HUES48 (cell line): ENCODE measurements around the gene FAM98A.

Experiments
- H3K27ac ChIP-seq: one replicate; pipeline ENCODE4 v1.7.0; 2013; ENCODE audit warnings: low read depth, low read length, inconsistent platforms
- H3K27me3 ChIP-seq: 2 replicates; pipeline ENCODE4 v1.6.1; 2013; ENCODE audit warnings: mild to moderate bottlenecking, low read length; ENCODE audit not compliant: control insufficient read depth, insufficient read depth
- H3K36me3 ChIP-seq: 2 replicates; pipeline ENCODE4 v1.6.1; 2013; ENCODE audit warnings: low read length; ENCODE audit not compliant: control insufficient read depth, insufficient read depth
- H3K4me1 ChIP-seq: 2 replicates; pipeline ENCODE4 v1.6.1; 2013; ENCODE audit warnings: mild to moderate bottlenecking, low read length; ENCODE audit not compliant: control insufficient read depth, insufficient read depth
- H3K4me3 ChIP-seq: 2 replicates; pipeline ENCODE4 v1.5.1; 2013; ENCODE audit warnings: mild to moderate bottlenecking, low read depth, low read length
- H3K9ac ChIP-seq: 2 replicates; pipeline ENCODE4 v1.6.1; 2013; ENCODE audit warnings: mild to moderate bottlenecking, low read depth, low read length, moderate library complexity
- H3K9me3 ChIP-seq: 2 replicates; pipeline ENCODE4 v1.6.1; 2013; ENCODE audit warnings: low read length; ENCODE audit not compliant: control insufficient read depth, insufficient read depth

FAM98A gene

GRCh38 chr2:33573657-33574056 is 25.4 kb downstream of the FAM98A start:
- no peak overlapping the region for H3K4me3 ChIP-seq
- peaks cover 10% of the 10 kb centered on the region for H3K4me1 ChIP-seq
- H3K9ac ChIP-seq = no peak overlapping the region
- H3K27ac ChIP-seq = no peak overlapping the region
- H3K36me3 ChIP-seq = no peaks in the 10 kb centered on the region
- H3K9me3 ChIP-seq = no peaks in the 10 kb centered on the region
- H3K27me3 ChIP-seq = no peaks in the 10 kb centered on the region

GRCh38 chr2:33570681-33571080 is 28.4 kb downstream of the FAM98A start:
- H3K27ac ChIP-seq = no peak overlapping the region
- H3K4me1 ChIP-seq = no peaks in the 10 kb centered on the region
- no peak overlapping the region for H3K9ac ChIP-seq

GRCh38 chr2:33561872-33562271 is 37.2 kb downstream of the FAM98A start:
- H3K4me1 ChIP-seq = no peaks in the 10 kb centered on the region
- H3K27me3 ChIP-seq = no peaks in the 10 kb centered on the region
- H3K9ac ChIP-seq = no peak overlapping the region
- H3K27ac ChIP-seq = no peak overlapping the region
- no peaks in the 10 kb centered on the region for H3K9me3 ChIP-seq
- no peak overlapping the region for H3K4me3 ChIP-seq
- no peaks in the 10 kb centered on the region for H3K36me3 ChIP-seq

More at GRCh38 chr2:33570681-33571080, 28.4 kb downstream of the FAM98A start:
- Histone ChIP-seq H3K36me3 (no peaks in the 10 kb centered on the region), H3K27me3 (no peaks in the 10 kb centered on the region), H3K9me3 (no peaks in the 10 kb centered on the region), H3K4me3 (no peak overlapping the region)

GRCh38 chr2:33560017-33560416 is 39.1 kb downstream of the FAM98A start:
- Histone ChIP-seq H3K4me3 (no peak overlapping the region), H3K27ac (no peak overlapping the region), H3K9me3 (no peaks in the 10 kb centered on the region), H3K4me1 (peaks cover 7% of the 10 kb centered on the region), H3K27me3 (no peaks in the 10 kb centered on the region), H3K9ac (no peak overlapping the region), H3K36me3 (no peaks in the 10 kb centered on the region)

DNA sequence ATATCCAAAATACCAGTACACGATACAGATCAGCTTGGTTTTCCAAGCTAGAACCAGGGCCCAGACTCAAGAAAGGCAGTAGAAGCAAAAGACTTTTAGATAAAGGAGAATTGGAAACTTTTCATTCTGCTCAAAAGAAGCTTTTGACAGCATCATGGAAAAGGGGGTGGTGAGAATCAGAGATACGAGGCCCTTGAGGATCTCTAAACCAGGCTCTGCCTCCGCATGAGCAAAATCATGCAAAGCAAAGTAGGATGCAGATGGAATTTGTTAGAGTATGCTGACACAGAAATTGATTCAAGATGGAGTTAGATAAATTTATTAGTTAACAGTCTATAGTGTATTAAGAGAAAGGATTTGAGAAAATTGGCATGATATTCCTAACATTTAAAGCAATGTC is 39.8 kb downstream of the FAM98A start:
- Histone ChIP-seq H3K27me3 (no peaks in the 10 kb centered on the region), H3K27ac (no peak overlapping the region), H3K9me3 (no peaks in the 10 kb centered on the region), H3K36me3 (no peaks in the 10 kb centered on the region), H3K9ac (no peak overlapping the region), H3K4me3 (no peak overlapping the region), H3K4me1 (peaks cover 8% of the 10 kb centered on the region)

- H3K4me3 ChIP-seq = no peak overlapping the region
- H3K9ac ChIP-seq = no peak overlapping the region
- H3K4me1 ChIP-seq = peaks cover 12% of the 10 kb centered on the region
- H3K27me3 ChIP-seq = no peaks in the 10 kb centered on the region
- H3K9me3 ChIP-seq = no peaks in the 10 kb centered on the region
- H3K36me3 ChIP-seq = no peaks in the 10 kb centered on the region
- peak overlapping the region; percentile 52 for H3K27ac ChIP-seq
Observed at GRCh38 chr2:33555681-33556080, 43.4 kb downstream of the FAM98A start.

DNA sequence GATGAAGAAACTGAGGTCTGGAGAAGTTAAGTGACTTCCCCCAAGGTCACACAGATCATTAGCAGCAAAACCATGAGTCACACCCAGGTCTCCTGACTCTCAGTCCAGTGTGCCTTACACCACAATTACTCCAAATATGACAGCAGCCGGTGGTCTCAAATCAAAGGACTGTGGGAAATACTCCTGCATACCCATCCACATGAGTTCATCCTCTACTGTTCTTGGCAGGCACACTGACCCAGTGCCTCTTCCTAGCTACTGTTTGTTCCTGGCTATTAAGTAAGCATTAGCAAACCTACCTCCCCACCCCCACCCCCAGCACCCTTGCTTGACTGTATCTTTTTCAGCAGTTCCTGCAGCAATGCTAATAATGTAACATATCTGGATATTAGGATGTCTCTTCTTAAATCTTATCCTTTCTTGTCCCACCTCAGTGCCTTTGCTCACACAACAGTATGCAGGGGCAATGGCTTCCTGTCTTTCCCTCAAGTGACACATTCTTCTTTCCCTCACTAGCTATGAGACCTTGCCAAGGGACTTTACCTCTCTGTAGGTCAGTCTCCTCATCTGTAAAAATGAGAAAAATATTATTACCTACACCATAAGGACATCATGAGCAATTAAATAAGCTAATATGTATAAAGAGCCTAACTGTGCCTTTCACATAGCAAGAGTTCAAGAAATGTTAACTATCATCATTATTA is 46.2 kb downstream of the FAM98A start:
- Histone ChIP-seq H3K36me3 (no peaks in the 10 kb centered on the region), H3K27ac (no peak overlapping the region), H3K27me3 (no peaks in the 10 kb centered on the region), H3K4me1 (peaks cover 12% of the 10 kb centered on the region), H3K9me3 (no peaks in the 10 kb centered on the region), H3K4me3 (no peak overlapping the region), H3K9ac (no peak overlapping the region)

GRCh38 chr2:33550206-33550605 is 48.9 kb downstream of the FAM98A start:
- Histone ChIP-seq H3K9me3 (no peaks in the 10 kb centered on the region), H3K27me3 (no peaks in the 10 kb centered on the region), H3K27ac (no peak overlapping the region), H3K4me3 (no peak overlapping the region), H3K4me1 (peaks cover 7% of the 10 kb centered on the region), H3K36me3 (no peaks in the 10 kb centered on the region), H3K9ac (no peak overlapping the region)

- H3K9me3 ChIP-seq = no peaks in the 10 kb centered on the region
- no peaks in the 10 kb centered on the region for H3K36me3 ChIP-seq
- H3K27ac ChIP-seq = no peak overlapping the region
- H3K27me3 ChIP-seq = no peaks in the 10 kb centered on the region
- H3K4me3 ChIP-seq = no peak overlapping the region
- no peak overlapping the region for H3K9ac ChIP-seq
- peaks cover 11% of the 10 kb centered on the region for H3K4me1 ChIP-seq
Observed at GRCh38 chr2:33541243-33541642, 57.9 kb downstream of the FAM98A start.

GRCh38 chr2:33535421-33535820 is 63.7 kb downstream of the FAM98A start:
- Histone ChIP-seq H3K36me3 (no peaks in the 10 kb centered on the region), H3K4me1 (peaks cover 6% of the 10 kb centered on the region), H3K4me3 (no peak overlapping the region), H3K9ac (no peak overlapping the region), H3K27me3 (no peaks in the 10 kb centered on the region), H3K9me3 (no peaks in the 10 kb centered on the region), H3K27ac (no peak overlapping the region)
